ELF-1 (cell line): Measurements from ENCODE around the gene AKAP5.
"Not testable (repeated sequence)": the region's sequence is repeated elsewhere in the genome, so short reads cannot be mapped to it uniquely, and the experiment has no call there.

ENCODE experiments used
- DNase-seq: peaks from one replicate; pipeline ENCODE4 v3.0.0-alpha.2; 2016; ENCODE audit warnings: low read depth, low spot score

Gene AKAP5

DNA sequence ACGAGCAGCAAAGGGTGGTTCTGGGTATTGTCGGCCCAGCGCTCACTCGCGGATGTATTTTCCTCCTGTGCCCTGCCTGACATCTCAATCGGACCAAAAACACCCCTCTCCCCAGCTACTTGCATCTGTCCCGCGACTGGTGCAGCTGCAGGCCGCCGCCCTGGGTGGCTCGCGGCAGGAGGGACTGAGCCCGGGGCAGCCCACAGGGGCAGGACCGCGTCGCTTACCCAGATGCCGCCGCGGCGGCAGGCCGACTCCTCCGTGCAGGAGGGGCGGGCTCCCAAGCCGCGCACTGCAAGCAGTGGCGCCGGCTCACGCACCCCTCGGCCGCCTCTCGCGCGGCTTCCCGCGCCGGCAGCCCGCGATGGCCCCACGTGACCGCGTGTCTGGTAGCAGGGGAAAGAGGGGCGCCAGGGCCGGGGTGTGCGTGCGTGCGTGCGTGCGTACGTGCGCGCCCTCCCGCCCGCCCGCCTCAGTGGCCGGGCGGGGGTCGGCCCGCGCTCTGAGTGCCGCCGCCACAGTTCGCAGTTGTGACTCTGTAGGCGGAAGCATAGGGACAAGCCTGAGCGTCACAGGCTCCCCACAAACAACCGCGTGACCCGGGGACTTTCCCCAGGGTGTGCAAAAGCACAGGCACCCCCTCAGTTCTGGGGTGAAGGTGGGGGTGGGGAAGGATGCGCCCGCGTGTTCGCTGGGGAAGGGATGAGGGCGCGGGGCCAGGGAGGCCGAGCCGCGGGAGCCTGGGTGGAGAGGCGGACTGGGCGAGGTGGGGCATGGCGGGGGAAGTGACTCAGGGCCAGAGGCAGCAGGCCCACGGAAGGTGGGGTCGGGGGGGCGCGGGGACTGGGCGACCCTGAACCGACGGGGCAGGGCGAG is 38.4 kb downstream of the AKAP5 start, which contains the start of gene ZBTB25:
ZBTB25 (minus strand) TSS at position 405 of the 876 bp plus-strand sequence. CDS start 13,305 bp downstream, outside the sequence.
- DNase-seq: peak; percentile 95

DNA sequence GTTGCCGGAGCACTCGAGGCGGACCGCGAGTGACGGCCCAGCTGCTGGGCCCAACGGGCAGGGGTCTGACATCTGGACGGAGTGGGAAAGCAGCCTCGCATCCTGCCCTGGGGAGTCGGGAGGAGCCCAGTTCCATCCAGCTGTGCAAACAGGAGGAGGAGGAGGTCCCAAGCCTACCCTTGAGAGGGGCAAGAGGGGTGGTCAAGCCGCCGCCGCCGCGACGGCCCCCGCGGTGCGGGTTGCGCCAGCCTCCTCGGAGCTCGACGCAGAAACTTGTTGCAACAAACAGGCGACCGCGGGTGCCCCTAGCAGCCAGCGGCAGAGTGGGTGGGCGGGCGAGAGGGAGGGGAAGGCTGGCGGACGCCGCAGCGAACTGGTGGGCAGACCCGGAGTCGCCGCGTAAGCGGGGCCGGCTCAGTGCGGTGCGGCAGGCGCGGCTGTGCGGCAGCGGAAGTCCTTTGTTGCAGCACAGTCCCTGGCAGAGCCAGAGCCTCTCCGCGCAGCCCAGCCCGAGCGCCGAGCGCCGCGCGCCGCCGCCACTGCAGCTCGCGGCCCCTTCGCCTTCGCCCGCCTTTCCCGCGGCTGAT is 39.1 kb downstream of the AKAP5 start, which contains the start of gene ZBTB1:
ZBTB1 (plus strand) TSS at position 461 of the 587 bp plus-strand sequence. CDS start 16,735 bp downstream, outside the sequence.
- DNase-seq: peak; percentile 92

DNA sequence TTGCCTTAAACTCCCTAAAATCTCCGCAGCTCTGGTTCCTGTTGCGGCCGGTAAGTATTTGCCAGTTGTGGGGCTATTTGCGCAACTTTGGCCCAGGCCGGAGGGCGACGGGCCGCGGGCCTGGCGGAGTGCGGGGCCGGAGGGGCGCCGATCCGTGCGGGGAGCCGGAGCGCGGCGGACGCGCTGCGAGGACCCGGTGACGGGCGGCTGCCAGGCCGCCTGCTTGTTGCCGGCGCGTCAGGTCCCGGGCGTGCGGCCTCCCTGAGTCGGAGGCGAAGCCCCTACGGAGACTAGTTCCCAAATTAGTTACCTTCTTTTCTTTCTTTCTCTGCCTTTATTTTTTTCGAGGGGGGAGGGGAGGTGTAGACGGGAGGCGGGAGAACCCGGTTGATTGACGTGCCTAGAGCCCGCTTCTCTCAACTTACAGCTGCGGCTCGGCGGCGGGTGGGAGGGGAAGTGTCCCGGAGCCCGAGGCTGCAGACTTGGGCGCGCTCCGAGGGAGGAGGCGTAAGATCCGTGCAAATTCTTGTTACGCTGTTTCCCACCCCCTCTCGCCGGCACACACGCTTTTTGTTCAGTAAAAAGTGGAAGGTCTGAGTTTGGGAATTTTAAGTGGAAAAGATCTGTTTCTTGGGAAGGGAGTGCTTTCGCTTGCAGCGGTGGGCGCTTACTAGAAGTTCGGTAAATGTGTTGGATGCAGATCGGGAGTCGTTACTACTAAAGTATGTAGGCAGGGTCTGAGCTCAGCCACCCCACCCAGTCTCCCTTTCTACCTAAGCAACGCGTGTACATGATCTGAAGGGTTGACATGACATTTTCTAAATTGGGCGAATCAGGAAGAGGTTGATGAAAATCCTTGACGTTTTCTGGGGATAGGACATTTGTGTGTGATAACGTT is 39.8 kb downstream of the AKAP5 start:
- DNase-seq: peak; percentile 94

DNA sequence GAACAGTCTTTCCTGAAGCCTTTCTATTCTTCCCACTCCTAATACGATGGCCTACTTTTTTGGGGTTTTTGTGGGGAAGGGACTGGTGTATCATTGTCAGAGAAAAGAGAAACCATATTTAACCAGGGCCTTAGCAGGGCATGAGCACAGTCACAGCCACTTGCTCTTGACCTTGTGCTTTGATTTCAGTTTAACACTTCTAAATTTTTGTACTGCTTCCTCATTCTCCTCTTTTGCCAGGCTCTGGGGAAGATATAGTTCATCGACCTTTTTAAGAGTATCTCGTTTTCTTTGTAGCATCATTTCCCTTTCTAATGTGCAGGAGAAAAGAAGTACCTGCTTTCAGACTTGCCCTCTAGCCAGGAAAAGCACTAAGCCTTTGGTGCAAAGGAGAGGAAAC is 41.4 kb downstream of the AKAP5 start:
- DNase-seq: no peak

DNA sequence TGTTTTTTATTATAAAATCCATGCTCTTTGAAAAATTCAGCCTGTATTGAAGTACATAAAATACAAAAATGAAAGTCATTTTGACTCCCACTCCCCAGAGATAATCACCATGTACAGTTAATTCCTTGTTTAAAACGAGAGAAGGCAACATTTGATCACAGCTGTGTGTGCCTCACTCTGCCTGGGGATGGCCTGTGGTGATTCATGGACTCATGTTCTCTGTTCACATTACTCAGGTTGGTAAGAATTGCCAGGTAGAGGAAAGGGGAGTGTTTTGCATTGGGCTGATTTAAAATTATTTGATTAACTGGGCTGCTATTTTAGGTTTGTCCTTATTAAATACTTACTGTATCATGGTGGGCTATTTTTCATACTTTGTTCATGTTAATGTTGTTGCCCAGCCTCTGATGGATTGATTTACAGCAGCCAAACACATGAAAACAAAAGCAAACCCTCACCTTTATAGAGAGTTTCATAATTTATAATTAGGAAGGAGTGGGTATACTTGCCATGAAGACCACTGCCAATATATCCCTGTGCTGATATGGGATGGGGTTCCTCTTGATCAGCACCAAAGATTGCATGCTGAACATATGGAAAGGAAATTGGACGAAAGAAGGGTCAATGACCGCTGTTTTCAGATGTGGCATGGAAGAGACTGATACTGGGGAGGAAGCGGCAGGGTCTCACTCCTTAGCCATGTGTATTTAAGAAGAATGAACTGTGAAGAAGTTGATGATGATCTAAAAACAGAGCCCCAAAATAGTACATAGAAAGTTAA is 42.3 kb downstream of the AKAP5 start:
- no peak for DNase-seq

DNA sequence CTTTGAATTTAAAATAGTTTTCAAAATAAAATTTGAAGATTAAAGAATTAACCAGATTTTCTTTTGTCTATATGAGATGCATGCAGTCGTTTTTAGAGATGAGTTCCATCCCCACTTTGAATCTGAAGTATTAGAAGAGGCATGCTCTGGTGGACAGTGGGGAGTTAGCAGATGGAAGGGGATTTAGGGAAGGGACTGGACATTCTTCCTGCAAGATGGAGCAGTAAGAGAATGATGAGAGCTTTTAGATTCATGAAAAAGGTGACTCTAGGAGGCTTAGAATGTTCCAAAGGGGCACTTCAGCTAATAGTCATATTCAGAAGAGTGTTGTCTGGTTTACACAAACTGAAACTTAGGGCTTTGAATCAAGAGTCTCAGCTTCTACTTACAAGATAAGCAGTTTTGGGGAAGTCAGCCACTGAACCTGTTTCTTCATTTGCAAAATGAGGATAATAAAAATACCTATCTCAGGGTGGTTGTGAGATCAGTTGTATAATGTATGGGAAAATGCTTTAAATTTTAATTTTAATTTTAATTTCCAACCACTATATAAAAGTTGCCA is 43.0 kb downstream of the AKAP5 start:
- DNase-seq: no peak

DNA sequence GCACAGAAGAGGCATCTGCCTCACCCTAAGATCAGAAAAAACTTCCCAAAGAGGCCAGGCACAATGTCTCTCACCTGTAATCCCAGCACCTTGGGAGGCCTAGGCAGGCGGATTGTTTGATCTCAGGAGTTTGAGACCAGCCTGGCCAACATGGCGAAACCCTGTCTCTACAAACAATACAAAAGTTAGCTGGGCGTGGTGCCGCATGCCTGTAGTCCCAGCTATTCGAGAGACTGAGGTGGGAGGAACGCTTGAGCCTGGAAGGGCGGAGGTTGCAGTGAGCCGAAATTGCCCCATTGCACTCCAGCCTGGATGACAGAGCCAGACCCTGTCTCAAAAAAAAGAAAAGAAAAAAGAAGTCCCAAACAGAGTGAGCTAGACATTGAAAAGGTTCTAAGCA is 43.7 kb downstream of the AKAP5 start:
- DNase-seq: peak; percentile 89

DNA sequence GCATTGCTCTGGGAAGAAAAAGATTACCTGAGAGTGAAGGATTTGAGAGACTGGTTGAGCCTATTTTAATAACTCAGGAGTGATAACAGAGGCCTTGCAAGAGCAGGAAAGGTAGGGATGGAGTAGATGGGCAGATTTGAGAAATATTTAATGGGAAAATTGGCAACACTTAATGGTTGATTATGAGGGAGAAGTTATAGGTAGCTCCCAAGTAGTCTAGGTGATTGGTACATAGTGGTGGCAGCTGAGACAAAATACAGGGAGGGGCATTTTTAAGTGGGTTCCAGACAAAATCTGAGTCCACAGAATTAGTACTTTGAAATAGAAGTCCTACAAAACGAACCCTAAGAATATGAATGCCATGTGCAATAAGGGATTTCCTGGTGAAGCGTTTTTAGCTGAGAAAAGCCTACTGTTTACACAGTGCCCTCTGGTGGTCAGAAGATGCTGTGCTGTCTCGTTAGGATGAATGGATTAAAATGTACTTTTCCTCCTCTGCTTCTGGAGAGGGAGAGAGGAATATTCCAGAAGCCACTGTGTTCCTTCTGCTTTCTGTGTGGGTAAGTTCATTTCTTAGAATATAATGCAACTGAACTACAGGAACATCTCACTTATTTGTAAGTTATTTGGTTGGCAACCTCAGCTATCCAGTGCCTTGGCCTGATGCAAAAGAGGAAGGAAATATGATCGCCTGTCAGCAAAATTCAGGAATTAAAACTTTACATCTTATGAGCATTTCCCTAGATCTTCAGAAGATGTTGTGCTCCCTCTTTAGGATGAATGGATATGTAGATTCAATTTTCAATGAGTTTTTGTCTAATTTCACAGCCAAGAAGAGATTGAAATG is 45.7 kb downstream of the AKAP5 start:
- peak; percentile 47 for DNase-seq

DNA sequence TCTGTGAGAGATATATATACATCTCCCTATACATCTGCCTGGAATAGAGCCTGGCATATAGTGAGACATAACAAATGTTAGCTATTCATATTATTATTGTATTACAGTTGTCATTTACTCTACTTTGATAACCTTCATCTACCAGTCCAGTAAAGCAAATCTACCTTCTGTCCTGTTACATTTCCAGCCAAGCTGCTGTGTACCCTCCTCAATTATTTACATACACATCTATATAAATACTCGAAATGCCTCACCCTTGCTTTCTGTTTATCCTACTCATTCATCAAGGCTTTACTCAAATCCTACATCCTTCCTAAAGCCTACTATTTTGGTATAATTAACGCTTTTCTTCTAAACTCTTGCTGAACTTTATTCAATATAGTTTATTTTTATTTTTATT is 48.0 kb downstream of the AKAP5 start:
- no peak for DNase-seq

DNA sequence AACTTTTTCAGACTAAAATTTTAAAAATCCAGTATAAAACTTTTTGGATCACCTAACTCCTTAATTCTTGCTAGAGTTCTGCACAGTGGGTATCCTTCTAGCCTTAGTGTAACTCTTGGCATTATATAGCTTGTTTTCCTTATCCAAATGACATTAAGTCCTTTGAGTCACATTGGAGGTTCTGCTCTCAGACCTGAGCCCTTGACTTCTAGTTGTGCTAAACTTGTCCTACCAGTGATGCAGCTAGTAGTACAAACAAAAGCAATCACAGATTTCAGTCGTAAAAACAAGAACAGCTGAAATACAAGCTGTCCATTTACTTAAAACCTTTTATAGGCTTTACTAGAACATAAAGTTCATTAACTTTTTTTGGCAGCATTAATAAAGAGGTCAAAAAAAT is 49.8 kb downstream of the AKAP5 start:
- DNase-seq: no peak

DNA sequence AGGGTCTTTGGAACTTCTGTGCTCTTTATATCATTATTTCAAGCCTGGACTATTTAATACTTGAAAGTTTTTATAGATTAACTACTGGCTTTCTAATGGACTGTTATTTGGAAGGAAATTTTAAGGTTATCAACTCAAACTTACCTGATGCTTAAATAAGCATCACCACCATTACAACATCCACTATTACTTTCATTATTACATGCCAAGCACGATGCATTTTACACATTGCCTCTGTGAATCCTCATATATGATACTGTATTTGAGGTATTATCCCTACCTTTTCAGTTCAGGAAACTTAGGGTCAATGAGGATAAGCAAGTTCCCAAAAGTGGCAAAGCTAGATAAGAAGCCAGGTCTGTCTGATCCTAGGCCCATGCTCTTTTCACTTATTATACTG is 51.7 kb downstream of the AKAP5 start:
- DNase-seq: no peak

DNA sequence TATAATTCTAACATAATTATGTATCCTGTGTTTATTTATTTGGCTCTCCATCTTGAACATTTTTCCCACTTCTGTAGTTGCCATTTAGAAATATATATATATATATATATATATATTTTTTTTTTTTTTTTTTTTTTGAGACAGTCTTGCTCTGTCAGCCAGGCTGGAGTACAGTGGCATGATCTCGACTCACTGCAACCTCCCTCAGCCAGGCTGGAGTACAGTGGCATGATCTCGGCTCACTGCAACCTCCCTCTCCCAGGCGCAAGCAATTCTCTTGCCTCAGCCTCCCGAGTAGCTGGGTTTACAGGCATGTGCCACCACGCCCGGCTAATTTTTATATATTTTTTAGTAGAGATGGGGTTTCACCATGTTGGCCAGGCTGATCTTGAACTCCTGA is 52.4 kb downstream of the AKAP5 start:
- DNase-seq: not testable (repeated sequence)

DNA sequence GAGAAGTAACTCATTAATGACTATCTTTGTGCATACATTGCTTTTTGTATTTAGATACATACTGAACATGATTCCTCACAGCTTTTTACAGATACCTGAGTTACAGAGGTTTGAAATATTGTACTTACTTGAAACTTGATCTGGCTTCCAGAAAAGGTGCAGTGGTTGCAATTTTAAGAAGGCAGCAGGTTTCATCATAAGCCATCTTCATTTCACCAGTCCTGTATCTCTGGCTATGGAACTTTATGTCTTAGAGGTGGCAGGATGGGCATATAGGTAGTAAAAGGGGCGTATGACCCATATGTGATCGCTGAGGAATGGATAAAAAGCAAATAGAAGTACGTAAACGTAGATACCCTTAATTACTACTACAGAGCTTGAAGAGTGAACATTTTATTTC is 52.9 kb downstream of the AKAP5 start:
- no peak for DNase-seq

DNA sequence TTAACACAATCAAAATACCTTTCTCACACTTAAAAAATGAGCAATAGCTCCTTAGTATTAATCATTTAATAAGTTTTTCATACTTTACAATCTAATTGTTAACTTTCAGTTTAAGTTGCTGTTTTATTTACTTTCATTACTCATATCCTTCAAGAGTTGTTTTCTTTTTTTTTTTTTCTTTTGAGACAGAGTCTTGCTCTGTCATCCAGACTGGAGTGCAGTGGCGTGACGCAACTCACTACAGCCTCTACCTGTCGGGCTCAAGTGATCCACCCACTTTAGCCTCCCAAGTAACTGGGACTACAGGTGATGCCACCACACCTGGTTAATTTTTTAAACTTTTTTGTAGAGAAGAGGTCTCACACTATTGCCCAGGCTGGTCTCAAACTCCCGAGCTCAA is 55.4 kb downstream of the AKAP5 start:
- DNase-seq: no peak

DNA sequence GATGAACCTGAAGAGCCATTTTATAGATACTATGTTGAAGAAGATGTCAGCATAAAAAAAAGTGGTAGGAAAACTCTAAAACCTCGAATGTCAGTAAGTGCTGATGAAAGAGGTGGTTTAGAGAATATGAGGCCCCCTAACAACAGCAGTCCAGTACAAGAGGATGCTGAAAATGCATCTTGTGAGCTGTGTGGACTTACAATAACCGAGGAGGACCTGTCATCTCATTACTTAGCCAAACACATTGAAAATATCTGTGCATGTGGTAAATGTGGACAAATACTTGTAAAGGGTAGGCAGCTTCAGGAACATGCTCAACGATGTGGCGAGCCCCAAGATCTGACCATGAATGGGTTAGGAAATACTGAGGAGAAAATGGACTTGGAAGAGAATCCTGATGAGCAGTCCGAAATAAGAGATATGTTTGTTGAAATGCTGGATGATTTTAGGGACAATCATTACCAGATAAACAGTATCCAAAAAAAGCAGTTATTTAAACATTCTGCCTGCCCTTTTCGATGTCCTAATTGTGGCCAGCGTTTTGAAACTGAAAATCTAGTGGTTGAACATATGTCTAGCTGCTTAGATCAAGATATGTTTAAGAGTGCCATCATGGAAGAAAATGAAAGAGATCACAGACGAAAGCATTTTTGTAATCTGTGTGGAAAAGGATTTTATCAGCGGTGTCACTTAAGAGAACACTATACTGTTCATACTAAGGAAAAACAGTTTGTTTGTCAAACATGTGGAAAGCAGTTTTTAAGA is 57.5 kb downstream of the AKAP5 start:
- no peak for DNase-seq
